ENCODE measurements around the gene ZNF784. TPM values are rescaled to one million over a fixed set of nuclear protein-coding genes. Genes with fewer than 3 reads are reported as not detected.

ZNF784 gene
- total and polyA plus RNA-seq, 9 of the 15 experiments (the other 6 are each of a cell fraction or from before 2014, with no cell fraction given): 0.14 to 6.1 (median 2.1) TPM

DNA sequence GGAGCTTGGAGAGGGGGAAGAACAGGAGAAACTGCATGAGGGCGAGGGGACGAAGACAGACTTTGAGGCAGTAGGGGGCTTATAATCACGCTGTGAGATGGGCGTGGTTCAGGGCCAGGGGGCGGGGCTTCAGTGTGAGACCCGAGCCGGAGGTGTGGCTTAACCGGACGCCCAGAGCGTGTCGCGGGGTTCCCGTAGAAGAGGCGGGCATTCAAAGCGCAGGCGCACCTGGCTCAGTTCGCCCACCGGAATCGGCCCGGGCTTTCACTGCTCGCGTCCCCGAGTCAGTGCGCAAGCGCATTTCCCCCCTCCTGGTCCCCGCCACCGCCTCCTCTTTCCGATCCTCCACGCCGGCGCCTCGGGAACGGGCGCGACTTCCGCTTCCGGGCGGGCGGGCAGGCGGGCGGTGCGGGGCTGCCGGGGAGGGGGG lies 19.1 kb downstream of the ZNF784 start:
- Histone ChIP-seq H3K4me2 (ENCODE audit: insufficient read depth, low read length) (peak overlapping the region; percentile 97), H3K27me3 (ENCODE audit: control insufficient read depth in 2 of 2, insufficient read depth in 2 of 2, low read length in 2 of 2) (no peaks in the 10 kb centered on the region), H3K9me1 (ENCODE audit: control insufficient read depth, insufficient read depth, low read length) (no peaks in the 10 kb centered on the region), H3K79me2 (ENCODE audit: control insufficient read depth, insufficient read depth, low read length) (peaks cover 31% of the 10 kb centered on the region), H2AFZ (ENCODE audit: low read depth, low read length) (peak overlapping the region; percentile 82), H3K9me3 (replicated peaks; ENCODE audit: control insufficient read depth, insufficient read depth, low read depth, low read length) (0 out of 2 replicates have a peak, but pooled peaks cover 2% of the 10 kb centered on the region), H3K36me3 (ENCODE audit: control insufficient read depth, insufficient read depth, low read length) (peaks cover 16% of the 10 kb centered on the region; the same call in 2 of the 3 replicates), H3K4me1 (replicated peaks in 1 of 2; ENCODE audit: control insufficient read depth in 2 of 2, insufficient read depth in 2 of 2, low read length in 2 of 2) (peaks cover 27 to 44% of the 10 kb centered on the region in 2 experiments), H3K9ac (ENCODE audit: insufficient read depth in 1 of 2, low read depth in 2 of 2, low read length in 2 of 2) (peak overlapping the region; percentile 80 to 93; a peak in 3 of 4 replicates), H3K4me3 (peak overlapping the region; percentile 84), H3K27ac (ENCODE audit: extremely low read depth, low read depth, low read length) (peak overlapping the region; percentile 87), H4K20me1 (replicated peaks; ENCODE audit: control insufficient read depth, insufficient read depth, low read length) (no peaks in the 10 kb centered on the region)
- WGBS (ENCODE audit: insufficient coverage, low coverage, missing lambda C conversion rate): 0% methylated on average over 33 of the region's 43 CpGs
- in situ Hi-C loops (cut with MboI): no loop called here
- peak; percentile 86 for FAIRE-seq
- DNase-seq (ENCODE audit: extremely low read depth in 1 of 4, low spot score in 3 of 4): peak; percentile 88 to 98 (median 92)
- intact Hi-C loops (cut with micrococcal nuclease): no loop called here
- no TSS peak for BruUV-seq (replicated peaks)
- peak; percentile 89 for ATAC-seq
- CTCF ChIA-PET (ENCODE audit: low intra/inter-chr PET ratio): interaction anchor here (1.7 to 2.5 kb wide), 2 partner anchors 26 to 88 kb away, joined by 4 to 23 read pairs; no protein-coding TSS in a partner anchor
- POLR2A ChIA-PET: interaction anchor here (0.7 to 2.2 kb wide), 10 partner anchors 10 to 121 kb away, joined by 3 to 18 read pairs (median 5); partner anchors contain the start of gene ZNF784
- TF ChIP-seq CGGBP1 (CRISPR knock-in tag; IDR thresholded peaks at IDR 0.05) (no peak), RREB1 (CRISPR knock-in tag; IDR thresholded peaks at IDR 0.05) (no peak), ZNF41 (CRISPR knock-in tag; conservative IDR thresholded peaks at IDR 0.05) (no peak), NCOA6 (IDR thresholded peaks at IDR 0.05) (no peak), HLTF (IDR thresholded peaks at IDR 0.05) (no peak), CREB3L1 (IDR thresholded peaks at IDR 0.05; ENCODE audit: borderline replicate concordance, low read depth) (no peak), SPI1 (IDR thresholded peaks at IDR 0.05; ENCODE audit: borderline replicate concordance, low read depth, low read length) (peak; percentile 42; the same call in 1 of the 2 replicates), CREM (IDR thresholded peaks at IDR 0.05; ENCODE audit: low read depth) (peak; percentile 72), POLR2B (IDR thresholded peaks at IDR 0.05; ENCODE audit: low read depth, partially characterized antibody) (peak; percentile 51), ZNF146 (CRISPR knock-in tag; IDR thresholded peaks at IDR 0.05; ENCODE audit: unreplicated experiment) (no peak), NR2C2 (CRISPR knock-in tag; IDR thresholded peaks at IDR 0.05) (no peak), NR2C2 (tag; IDR thresholded peaks at IDR 0.05) (peak; percentile 88), POLR2AphosphoS2 (IDR thresholded peaks at IDR 0.05; ENCODE audit: low read length) (peak; percentile 52; the same call in 1 of the 2 replicates)
- TF ChIP-seq, protein P1, sequence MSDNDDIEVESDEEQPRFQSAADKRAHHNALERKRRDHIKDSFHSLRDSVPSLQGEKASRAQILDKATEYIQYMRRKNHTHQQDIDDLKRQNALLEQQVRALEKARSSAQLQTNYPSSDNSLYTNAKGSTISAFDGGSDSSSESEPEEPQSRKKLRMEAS (CRISPR knock-in tag; IDR thresholded peaks at IDR 0.05): no peak

Measured in K562 (cell line).